SKM-1 (cell line): ENCODE data around the gene EPHA1.

Experiments
- DNase-seq: peaks from one replicate; lab custom pipeline; 2025; ENCODE audit not compliant: unreplicated experiment; lab: John Stamatoyannopoulos, UW

EPHA1 gene

DNA sequence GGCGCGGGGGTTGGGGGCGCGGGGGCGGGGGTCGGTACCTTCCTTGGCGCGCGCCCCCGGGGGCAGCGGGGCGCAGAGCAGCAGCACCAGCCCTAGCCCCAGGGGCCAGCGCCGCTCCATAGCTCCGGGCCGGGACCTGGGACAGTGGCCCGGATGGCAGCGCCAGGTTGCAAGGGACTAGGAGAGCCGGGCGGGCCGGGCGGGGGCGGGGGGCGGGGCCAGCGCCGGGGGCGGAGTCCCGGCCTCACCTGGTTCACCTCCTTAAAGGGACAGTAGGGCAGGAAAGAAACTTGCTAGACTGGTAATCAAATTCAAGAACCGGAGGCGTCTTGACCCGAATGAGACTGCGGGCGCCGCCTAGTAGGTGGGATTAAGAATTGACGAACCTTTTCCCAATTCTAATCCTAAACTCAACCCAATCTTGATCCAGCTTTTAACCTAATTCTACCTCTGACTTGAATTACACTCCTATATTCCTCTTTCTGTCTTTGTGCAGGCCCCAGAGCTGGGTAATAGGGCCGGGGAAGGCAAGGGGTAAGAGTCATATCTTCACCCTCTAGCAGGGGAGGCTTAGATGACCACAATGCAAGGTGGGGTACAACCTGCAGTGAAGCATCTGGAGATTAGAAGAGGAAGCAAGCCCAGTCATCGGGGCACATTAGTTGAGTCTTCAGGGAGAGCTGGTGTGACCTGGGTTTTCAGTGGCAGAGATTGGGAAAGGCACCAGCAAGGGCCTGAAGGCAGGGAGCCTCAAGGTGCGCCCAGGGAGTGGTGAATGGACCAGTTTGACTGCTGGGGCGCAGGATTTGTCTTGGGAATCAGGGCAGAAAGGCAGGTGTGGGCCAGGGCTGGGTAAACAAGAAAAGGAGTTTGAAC lies at the start of gene EPHA1:
Gene EPHA1, minus strand, starts transcription at position 171 of the 876 bp plus-strand sequence. Its CDS starts 51 bp downstream, at position 120.
- DNase-seq: peak; percentile 30

DNA sequence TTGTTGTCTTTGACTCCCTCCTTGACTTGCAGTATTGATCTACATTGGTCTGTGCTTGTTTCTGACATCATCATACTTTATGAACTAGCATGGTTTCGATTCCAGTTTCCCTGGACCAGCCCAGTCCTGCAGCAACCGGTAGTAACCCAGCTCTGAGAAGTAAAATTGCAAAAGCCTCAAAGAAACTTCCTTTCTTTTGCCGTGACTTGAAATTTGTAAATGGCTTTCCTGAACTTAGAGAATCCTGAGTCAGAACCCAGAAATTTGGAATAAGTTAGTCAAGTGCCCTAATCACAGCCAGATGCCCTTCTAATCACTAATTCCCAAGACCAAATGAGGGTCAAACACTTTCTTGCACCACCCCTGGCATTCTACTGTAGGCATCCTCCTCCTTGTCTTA lies 49.6 kb upstream of the EPHA1 start:
- no peak for DNase-seq

GRCh38 chr7:143456992-143457793 lies 48.5 kb upstream of the EPHA1 start:
- no peak for DNase-seq

DNA sequence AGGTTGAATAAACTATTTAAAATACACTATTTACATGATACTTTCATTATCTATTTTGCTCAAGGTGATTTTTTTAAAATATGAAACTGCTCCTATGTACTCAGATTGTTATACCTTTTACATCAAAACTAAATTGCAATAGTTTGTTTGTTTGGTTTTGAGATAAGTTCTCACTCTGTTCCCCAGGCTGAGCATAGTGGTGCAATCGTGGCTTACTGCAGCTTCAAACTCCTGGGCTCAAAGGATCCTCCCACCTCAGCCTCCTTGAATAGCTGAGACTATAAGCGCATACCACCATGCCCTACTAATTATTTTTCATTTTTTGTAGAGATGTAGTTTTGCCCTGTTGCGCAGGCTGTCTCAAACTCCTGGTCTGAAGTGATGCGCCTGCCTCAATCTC lies 47.3 kb upstream of the EPHA1 start:
- no peak for DNase-seq

- DNase-seq: no peak
Observed at GRCh38 chr7:143455491-143455890, 46.8 kb upstream of the EPHA1 start.

DNA sequence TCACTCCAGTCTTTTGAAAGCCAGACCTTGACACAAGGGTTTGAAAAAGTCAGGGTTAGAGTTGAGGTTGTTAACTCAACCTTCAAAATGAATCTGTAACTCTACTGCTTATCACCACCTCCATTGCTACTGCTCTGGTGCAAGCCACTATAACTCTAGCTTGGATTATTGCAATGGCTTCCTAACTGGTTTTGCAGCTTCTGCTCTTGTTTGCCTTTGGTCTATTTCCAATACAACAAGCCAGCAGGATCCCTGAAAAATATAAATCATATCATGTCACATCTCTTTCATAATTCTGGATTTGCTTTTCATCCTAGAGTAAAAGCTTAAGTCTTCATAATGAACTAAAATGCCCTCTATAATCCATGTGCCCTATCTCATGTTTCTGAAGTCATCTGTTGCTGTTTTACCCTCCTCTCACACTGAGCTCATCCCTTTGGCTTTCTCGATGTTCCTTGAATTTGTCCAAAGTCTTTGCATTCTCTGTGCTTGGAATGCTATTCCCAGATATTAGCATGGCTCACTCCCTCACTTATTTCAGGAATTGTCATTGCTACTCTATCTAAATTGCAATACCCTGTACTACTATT lies 45.5 kb upstream of the EPHA1 start:
- no peak for DNase-seq

- DNase-seq: no peak
Observed at GRCh38 chr7:143452495-143452894, 43.8 kb upstream of the EPHA1 start.

GRCh38 chr7:143451746-143452145 lies 43.1 kb upstream of the EPHA1 start:
- DNase-seq: no peak

DNA sequence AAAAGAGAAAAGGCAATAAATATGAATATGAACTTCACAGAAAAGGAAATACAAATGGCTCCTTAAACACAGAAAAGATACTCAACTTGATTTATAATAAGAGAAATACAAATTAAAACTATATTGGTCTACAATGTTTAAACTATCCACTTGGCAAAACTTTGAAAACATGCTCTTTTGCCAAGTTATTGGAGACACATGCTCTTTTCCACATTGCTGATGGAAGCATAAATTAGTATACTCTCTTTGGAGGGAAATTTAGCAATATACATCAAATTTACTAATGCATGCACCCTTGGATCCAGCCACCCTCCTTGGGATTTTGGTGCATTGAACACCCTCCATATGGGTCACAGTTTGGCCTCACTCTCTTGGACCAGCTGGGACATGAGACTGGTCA lies 42.5 kb upstream of the EPHA1 start:
- no peak for DNase-seq

- DNase-seq: no peak
Observed at GRCh38 chr7:143449793-143450192, 41.1 kb upstream of the EPHA1 start.

DNA sequence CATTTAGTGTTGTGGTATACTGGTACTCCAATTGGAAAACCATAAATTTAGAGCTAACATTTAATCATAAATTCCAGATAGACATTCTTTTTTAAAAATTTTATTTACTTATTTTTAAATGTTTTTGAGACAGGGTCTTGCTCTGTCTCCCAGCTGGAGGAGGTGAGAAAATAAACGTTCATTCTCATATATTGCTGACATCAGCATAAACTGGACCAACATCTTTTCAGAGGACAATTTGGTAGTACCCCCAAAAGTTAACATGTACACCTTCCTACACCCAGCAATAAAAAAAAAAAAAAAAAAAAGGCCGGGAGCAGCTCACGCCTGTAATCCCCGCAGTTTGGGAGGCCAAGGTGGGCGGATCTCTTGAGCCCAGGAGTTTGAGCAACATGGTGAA lies 39.8 kb upstream of the EPHA1 start:
- no peak for DNase-seq

GRCh38 chr7:143447466-143447865 lies 38.8 kb upstream of the EPHA1 start:
- DNase-seq: no peak

DNA sequence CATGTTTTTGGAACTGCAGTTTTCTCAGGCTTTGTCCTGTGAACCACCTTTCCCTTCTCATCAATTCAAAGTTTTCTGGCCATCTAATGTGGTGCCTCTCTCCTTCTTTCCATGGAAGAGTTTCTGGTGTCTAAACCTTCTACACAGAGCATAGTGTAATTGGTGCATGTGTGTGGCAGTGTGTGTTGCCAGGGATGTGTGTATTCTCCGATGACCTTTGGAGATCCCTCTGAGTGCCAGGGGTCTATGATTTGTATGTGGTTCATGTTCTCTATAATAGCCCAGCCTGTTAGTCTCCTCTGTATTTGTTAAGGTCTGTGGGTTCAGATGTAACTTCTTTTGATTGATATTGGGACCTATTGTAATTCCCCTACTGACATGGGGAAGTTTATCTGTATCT lies 36.1 kb upstream of the EPHA1 start:
- no peak for DNase-seq

DNA sequence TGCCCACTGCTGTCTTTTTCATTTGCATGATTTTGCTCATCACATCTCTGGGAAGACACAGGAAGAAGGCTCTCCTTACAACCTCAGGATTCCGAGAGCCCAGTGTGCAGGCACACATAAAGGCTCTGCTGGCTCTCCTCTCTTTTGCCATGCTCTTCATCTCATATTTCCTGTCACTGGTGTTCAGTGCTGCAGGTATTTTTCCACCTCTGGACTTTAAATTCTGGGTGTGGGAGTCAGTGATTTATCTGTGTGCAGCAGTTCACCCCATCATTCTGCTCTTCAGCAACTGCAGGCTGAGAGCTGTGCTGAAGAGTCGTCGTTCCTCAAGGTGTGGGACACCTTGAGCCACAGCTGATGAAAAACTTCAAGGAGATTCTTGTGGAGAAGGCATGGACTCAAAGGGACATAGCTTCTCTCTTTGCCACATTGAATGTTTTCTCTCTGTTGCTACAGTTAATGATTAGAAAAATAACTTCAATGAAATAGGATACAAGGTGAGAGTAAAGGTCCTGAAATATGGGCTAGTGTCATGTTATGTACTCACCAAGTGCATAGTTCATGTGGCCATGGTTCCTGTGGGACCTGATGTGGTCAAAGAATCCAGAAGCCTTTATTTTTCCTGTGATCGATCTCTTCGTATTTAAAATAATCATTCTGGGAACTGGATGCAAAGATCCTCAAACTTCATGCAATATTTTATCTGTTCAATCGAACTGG lies 35.6 kb upstream of the EPHA1 start:
- no peak for DNase-seq

DNA sequence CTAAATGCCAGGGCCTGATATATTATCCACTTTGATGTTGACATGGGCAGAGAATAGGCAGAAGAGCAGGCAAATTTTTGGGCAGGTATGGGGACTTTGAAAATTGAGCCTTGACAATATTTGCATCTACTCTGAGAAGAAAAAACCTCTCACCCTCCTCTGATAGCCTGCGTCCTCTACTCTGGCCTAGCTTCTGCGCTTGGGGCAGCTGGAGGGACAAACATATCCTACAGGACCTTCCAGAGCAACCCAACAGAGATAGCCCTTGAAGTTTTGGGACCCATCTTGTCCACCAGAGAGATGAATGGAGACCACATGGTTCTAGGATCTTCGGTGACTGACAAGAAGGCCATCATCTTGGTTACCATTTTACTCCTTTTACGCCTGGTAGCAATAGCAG lies 34.5 kb upstream of the EPHA1 start, which contains the start of gene TAS2R60:
Gene TAS2R60, plus strand, starts transcription at position 301 of the 400 bp plus-strand sequence. Its CDS starts 0 bp downstream, at position 301.
- no peak for DNase-seq

DNA sequence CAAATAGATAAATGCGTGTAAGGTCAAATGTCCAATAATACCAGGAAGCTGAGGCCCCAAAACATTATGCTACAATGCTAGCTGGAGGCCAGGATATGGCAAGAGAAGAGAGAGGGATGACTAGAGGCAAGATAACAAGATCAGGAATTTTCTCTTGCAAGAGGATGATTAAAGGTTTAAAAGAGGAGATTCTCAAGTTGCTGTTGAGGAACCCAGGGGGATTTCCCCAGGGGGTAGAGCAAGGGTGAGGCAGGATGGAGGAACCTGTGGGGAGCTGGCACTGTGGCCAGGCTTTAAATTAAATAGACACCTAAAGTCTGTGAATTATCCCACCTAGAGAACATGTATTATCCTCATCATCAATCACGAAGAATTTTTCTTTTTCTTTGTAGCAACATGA lies 31.2 kb upstream of the EPHA1 start:
- DNase-seq: no peak

GRCh38 chr7:143437578-143437977 lies 28.9 kb upstream of the EPHA1 start:
- no peak for DNase-seq

DNA sequence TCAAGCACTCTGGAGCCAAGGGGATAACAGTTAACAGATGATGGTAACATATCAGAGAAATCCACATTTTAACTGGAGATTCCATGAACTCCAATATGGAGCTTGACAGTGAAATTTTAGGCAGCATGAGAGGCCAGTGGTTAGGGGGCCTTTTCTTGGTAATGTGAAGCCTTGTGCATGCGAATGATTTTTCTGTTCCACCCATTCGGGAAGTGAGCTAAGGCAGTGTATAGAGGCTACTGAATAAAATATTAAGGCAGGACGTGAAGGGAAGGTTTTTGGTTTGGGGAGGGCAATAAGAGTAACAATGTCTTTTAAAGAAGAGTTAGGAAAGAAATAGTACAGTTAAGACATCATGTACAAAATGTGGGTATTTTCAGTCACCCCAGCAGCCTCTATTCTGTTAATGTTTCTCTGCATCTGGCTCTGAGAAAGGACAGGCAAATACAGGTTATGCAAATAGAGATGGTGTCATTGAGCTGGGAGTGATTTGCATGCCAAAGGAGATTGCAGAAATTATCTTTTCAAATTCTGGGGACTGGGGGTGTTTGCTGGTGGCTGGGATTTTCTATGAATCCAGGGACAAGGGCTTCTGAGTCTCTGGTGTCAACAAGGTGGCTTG lies 27.8 kb upstream of the EPHA1 start:
- no peak for DNase-seq

- DNase-seq: no peak
Observed at GRCh38 chr7:143435266-143435665, 26.6 kb upstream of the EPHA1 start.

- DNase-seq: no peak
Observed at GRCh38 chr7:143434660-143435059, 26.0 kb upstream of the EPHA1 start.

DNA sequence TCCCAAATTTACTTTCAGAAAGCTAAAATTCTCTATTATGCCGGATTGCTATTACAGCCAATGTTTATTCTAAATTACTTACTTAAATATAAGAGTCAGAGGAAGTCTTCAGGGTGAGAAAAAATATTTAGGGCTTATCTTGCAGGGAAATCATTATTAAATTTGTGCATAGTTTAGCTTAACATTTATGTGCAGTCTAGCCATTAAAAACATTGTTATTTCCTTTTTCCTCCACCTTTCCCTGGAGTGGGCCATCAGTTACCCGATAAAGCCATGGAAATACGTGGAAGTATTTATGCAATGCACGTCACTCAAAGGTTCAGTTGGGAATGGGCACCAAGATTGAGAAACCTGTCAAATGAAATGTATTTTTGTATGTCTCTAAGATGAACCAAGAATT lies 25.1 kb upstream of the EPHA1 start:
- DNase-seq: no peak
